ENCODE measurements around the gene KRTAP10-5. TPM values are rescaled to one million over a fixed set of nuclear protein-coding genes. Genes with fewer than 3 reads are reported as not detected.

The KRTAP10-5 gene
- total RNA-seq, 4 donors from 2014 or later, result not detected

DNA sequence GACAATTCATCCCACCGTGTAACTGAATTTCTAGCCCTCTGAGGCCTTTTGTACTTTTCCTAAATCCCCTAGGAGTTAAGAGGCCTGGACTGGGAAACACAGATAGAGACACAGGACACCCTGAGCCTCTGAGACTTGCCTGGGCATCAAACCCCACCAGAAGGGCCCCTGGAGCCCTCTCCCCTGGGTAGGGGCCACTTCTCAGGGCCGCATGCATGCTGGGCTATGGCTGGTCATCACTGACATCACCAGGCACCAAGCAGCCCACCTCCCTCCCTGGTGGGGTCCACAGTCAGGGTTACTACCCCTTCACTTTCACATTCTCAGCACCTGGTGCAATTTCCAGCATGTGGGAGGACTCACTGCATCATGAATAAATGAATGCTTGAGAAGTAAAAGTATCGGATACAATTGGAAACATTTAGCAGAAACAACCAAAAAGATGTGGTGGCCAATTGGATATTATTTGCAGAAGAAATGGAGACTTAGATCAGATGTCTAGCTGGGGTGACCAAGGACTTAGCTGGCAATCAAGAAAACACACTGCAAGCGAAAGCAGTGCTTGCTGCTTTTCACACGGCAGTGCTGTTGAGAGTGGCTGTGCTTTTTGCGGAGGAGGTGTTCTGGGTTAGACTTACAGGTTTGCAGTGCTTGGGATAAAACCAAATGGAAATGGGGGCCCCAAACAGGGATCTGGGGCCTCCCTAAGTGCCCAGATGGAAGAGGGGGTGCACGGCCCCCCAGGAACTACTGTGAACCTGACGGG lies 19.0 kb upstream of the KRTAP10-5 start:
- DNase-seq (ENCODE audit: low spot score in 2 of 2), result no peak
- TF ChIP-seq, protein P1, sequence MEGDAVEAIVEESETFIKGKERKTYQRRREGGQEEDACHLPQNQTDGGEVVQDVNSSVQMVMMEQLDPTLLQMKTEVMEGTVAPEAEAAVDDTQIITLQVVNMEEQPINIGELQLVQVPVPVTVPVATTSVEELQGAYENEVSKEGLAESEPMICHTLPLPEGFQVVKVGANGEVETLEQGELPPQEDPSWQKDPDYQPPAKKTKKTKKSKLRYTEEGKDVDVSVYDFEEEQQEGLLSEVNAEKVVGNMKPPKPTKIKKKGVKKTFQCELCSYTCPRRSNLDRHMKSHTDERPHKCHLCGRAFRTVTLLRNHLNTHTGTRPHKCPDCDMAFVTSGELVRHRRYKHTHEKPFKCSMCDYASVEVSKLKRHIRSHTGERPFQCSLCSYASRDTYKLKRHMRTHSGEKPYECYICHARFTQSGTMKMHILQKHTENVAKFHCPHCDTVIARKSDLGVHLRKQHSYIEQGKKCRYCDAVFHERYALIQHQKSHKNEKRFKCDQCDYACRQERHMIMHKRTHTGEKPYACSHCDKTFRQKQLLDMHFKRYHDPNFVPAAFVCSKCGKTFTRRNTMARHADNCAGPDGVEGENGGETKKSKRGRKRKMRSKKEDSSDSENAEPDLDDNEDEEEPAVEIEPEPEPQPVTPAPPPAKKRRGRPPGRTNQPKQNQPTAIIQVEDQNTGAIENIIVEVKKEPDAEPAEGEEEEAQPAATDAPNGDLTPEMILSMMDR (IDR thresholded peaks at IDR 0.05), result no peak
- TF ChIP-seq EP300 (IDR thresholded peaks at IDR 0.05) (no peak), POLR2A (IDR thresholded peaks at IDR 0.05) (no peak)
- Histone ChIP-seq H3K4me1 (no peaks in the 10 kb centered on the region), H3K4me3 (no peak overlapping the region), H3K36me3 (no peaks in the 10 kb centered on the region), H3K27ac (no peak overlapping the region), H3K9me3 (peaks cover 0 to 17% (median 0%) of the 10 kb centered on the region in 4 donors), H3K27me3 (no peaks in the 10 kb centered on the region)
- WGBS, 2 donors, result 77 to 82% methylated on average over 8 of the region's 8 CpGs

DNA sequence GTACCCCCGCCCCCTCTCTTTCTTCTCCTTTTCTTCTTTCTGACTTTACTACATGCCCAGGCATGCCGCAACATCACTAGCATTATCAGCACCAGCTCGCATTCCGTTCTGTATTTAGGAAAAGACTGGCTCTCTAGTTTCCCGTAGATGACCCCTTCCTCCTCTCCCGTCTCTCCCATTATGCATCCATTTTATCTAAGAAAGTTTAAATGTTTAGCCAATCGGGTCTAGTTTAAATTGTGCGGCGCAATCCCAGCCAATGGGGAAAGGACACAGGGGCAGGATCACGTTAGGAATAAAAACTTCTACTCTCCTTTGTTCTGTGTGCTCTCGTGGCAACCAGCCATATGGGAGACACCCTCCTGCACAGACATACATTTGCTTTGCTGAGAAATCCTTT lies 17.7 kb upstream of the KRTAP10-5 start:
- H3K4me3 ChIP-seq, result no peak overlapping the region
- peaks cover 0 to 10% (median 0%) of the 10 kb centered on the region in 4 donors for H3K9me3 ChIP-seq
- H3K4me1 ChIP-seq, result no peaks in the 10 kb centered on the region
- H3K36me3 ChIP-seq, result no peaks in the 10 kb centered on the region
- no peak for DNase-seq (ENCODE audit: low spot score in 2 of 2)
- WGBS, 2 donors, result 61 to 69% methylated on average over 11 of the region's 11 CpGs
- TF ChIP-seq EP300 (IDR thresholded peaks at IDR 0.05), result no peak
- TF ChIP-seq, protein P1 (IDR thresholded peaks at IDR 0.05), result no peak
- no peak for TF ChIP-seq POLR2A (IDR thresholded peaks at IDR 0.05)
- H3K27ac ChIP-seq, result no peak overlapping the region
- peaks cover 0 to 2% of the 10 kb centered on the region in 2 donors for H3K27me3 ChIP-seq

DNA sequence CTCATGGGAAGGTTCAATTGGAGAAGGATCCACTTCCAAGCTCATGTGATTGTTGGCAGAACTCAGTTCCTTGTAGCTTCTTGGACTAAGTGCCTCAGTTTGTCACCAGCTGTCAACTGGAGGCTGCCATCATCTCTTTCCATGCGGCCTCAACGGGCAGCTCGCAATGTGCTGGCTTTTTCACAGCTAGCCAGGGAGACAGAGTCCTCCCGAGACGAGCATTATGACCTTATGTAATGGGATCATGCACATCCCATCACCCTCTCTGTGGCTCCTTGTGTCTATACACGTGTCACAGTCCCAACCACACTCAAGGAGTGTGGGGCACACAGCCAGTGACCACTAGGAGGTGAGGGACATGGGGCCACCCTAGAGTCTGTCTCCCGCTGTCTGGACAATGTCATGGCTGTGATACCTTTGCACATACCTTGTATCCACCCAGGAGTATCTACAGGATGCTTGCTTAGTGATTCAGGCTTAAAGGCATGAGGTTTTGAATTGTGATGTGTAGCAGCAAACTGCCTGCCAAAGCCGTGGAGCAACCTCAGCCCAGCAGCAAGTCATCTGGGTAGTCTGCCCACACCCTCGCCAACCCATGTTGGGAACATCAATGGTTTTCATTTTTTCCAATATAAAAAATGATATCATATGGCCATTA lies 15.8 kb upstream of the KRTAP10-5 start:
- TF ChIP-seq EP300 (IDR thresholded peaks at IDR 0.05) (no peak), POLR2A (IDR thresholded peaks at IDR 0.05) (no peak)
- TF ChIP-seq, protein P1 (IDR thresholded peaks at IDR 0.05), result no peak
- Histone ChIP-seq H3K27me3 (peaks cover 0 to 10% of the 10 kb centered on the region in 2 donors), H3K9me3 (peaks cover 0 to 10% (median 0%) of the 10 kb centered on the region in 4 donors), H3K4me1 (no peaks in the 10 kb centered on the region), H3K4me3 (no peak overlapping the region), H3K27ac (no peak overlapping the region), H3K36me3 (no peaks in the 10 kb centered on the region)
- no peak for DNase-seq (ENCODE audit: low spot score in 2 of 2)
- 77 to 85% methylated on average over 9 of the region's 9 CpGs for WGBS, 2 donors

DNA sequence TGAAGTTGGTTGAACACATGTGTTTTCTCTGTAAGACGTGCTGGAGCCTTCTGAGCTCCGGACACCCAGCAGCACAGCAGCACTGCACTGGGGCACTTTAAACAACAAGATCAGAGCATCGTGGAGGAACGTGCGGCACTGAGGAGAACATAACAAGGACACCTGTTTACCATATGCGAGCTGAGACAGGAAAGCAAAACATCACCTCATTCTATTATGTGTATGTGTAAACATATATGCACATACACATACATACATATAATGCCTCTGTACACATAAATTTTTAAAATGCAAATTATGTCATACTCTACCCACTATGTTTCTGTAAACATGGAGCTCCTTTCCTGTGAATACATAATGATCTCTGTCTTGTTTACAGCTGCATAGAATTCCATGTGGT lies 15.1 kb upstream of the KRTAP10-5 start:
- H3K36me3 ChIP-seq, result no peaks in the 10 kb centered on the region
- 63 to 71% methylated on average over 6 of the region's 6 CpGs for WGBS, 2 donors

More for the DNA sequence above, 15.1 kb upstream of the KRTAP10-5 start:
- Histone ChIP-seq H3K9me3 (peaks cover 0 to 10% (median 0%) of the 10 kb centered on the region in 4 donors), H3K27ac (no peak overlapping the region), H3K4me1 (no peaks in the 10 kb centered on the region), H3K27me3 (peaks cover 0 to 10% of the 10 kb centered on the region in 2 donors), H3K4me3 (no peak overlapping the region)
- TF ChIP-seq, protein P1 (IDR thresholded peaks at IDR 0.05), result no peak
- TF ChIP-seq POLR2A (IDR thresholded peaks at IDR 0.05) (no peak), EP300 (IDR thresholded peaks at IDR 0.05) (no peak)
- DNase-seq (ENCODE audit: low spot score in 2 of 2), result no peak

Measured in tibial nerve (tissue), 4 donors.